ENCODE results near the gene MDFIC2.
"Not testable (repeated sequence)": the region's sequence is repeated elsewhere in the genome, so short reads cannot be mapped to it uniquely, and the experiment has no call there.

MDFIC2 gene

DNA sequence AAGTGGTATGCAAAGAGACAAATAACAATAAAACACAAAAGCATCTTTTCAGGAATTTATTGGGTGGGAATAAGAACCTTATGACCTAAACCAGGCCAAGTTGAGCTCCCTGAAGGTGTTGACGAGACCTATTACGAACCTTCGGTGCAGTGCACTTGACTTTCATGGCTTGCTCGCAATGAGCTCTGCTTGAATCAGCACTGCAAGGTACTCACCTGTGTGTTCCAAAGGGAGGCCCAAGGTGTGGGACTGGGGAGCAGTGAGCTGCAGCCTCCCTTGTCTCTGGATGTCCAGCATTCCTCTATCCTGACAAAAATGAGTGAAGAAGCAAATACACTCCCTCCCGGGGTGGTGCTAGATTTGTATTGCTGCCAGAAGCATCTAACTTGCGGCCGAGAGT, at the start of gene MDFIC2:
TSS of gene MDFIC2 (minus strand) at position 303 of the 400 bp plus-strand sequence. CDS start 665 bp downstream, outside the sequence.
- no peak for DNase-seq (ENCODE audit: low read depth in 2 of 3, low spot score in 1 of 3)

DNA sequence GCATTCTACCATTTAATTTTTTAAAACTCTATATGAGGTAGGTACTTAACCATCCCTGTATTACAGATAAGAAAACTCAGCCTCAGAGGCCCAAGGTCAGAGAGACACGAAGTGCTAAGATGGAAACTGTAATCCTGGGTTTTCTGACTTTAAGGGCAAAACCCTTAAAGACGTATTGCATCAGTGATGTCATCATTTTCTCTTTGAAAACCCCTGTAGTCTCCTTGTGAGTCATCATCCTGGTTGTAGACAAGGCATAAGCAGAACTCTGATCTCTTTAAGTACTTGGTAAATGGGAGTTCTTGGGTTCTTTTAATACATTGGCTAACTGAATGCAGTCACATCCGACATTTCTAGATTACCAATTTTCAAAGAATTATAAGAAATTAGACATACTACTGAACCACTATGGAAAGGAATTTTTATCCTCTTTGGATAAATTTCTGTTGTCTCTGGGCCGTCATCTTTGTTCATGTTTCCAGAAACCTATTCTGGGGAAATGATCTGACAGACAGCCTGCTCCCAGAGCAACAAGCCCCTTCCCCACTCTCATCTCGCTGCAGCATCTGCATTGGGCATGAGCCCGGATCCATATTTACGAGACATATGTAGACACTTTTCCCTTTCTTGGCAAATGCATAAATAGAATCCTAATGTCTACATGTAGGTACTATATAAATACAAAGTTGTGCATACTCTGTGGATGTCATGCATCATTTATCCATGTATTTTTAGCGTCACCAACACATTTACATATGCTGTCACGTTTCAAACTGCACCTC, 48.7 kb upstream of the MDFIC2 start:
- no peak for DNase-seq (ENCODE audit: low read depth in 2 of 3, low spot score in 1 of 3)

DNA sequence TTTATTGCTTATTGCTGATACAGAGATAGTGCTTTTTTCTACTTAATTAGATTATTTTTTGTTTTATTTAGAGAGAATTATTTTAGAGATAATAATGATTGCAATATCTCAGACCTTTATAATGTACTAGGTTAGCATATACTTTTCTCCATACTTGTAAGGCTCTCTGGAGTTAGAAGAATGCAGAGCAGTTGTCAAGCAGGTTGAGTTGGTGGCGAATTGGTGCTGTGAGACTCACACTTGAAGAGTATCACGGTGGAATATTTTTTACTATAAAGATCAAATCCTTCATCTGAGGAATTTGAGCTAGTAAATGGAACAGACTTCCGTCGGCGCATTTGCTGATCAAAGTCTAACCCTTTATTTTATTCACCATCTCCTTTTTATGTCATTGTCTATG, 47.3 kb upstream of the MDFIC2 start:
- no peak for DNase-seq (ENCODE audit: low read depth in 2 of 3, low spot score in 1 of 3)

- peak in 1 of 3 donors; percentile 21 for DNase-seq (ENCODE audit: low read depth in 2 of 3, low spot score in 1 of 3)
Measured at GRCh38 chr3:70358978-70359580, 46.6 kb upstream of the MDFIC2 start.

- DNase-seq (ENCODE audit: low read depth in 2 of 3, low spot score in 1 of 3): no peak
Measured at GRCh38 chr3:70352215-70352614, 39.8 kb upstream of the MDFIC2 start.

DNA sequence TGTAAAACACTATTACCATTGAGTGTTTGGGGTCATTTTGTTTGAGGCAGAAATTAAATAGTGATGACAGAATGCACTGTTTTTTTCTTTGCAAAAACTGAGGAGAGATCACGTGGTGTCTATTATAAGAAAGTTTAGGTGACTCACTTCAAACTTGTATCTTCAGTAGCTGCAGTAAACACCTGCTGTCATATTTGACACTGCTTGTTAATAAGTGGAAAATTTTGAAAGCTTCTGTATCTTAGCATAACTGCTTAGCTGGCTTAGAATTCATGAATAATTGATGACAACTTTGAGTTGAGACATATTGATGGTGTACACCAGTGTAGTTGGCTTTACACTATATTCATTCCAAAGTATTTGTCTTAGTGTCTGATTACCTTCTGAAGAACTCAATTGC, 29.7 kb upstream of the MDFIC2 start:
- DNase-seq (ENCODE audit: low read depth in 2 of 3, low spot score in 1 of 3): no peak

DNA sequence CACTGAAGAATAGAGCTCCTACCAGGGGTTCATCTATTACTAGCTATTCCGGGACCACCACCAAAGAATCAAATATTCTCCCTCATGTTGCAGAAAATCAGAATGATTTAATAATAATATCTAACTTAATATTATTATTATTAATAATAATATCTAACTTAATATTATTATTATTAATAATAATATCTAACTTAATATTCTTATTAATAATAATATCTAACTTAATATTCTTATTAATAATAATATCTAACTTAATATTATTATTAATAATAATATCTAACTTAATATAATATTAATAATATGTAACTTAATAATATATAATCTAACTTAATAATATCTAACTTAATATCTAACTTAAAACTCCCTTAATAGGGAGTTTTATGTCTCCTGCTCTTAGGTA, 24.4 kb upstream of the MDFIC2 start:
- not testable (repeated sequence) for DNase-seq (ENCODE audit: low read depth in 2 of 3, low spot score in 1 of 3)

DNA sequence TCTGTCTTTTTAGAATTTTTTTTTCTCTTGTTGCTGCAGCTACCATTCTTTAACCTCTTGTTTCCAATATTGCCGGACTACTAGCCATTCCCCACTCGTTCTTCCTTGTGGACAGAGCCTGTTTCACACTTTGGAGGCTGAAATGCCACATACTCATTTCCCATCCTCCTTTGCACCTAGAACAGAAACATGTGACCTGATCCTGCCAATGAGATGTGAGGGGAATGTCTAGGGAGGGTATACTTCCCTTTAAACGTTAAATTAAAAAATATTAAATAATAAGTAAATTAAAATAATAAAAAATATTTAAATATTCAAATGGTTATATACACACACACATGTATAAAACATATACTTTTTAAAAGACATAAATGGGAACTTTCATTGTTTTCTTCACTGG, 20.6 kb upstream of the MDFIC2 start:
- DNase-seq (ENCODE audit: low read depth in 2 of 3, low spot score in 1 of 3): no peak

DNA sequence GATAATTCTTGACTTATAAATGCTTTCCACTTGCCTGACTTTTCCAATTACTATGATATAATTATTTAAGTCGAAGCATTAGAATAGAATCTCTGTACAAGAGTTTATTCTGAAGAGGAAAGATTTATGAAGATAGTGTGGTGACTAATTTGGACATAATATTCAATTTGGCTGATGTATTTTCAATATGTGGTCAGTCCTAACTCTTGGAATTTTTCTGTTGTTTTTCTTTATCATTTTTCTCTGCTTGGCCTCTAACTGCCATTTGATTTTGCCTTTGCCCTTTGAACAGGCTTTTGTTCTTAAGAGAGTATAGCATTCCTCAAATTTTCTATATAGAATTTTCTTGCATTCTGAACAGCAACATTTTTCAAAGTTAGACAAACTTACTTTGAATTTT, 2.6 kb upstream of the MDFIC2 start:
- no peak for DNase-seq (ENCODE audit: low read depth in 2 of 3, low spot score in 1 of 3)

DNA sequence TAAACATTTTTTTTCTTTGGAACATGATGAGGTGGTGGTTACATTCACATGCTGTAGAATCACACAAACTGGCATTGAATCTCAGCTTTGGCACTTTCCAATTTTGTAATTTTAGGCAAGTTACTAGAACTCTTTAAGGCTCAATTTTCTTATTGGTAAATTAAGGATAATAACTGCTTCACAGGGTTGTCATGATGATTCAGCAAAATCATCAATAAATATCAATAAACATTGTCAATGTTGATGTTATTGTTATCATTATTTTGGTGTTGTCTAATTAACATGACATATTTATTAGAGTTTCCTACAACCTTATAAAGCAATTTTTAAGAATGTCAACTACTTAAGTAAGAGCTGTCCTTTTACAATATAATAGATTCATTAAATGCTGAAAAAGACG, 1.6 kb downstream of the MDFIC2 start:
- DNase-seq (ENCODE audit: low read depth in 2 of 3, low spot score in 1 of 3): no peak

DNA sequence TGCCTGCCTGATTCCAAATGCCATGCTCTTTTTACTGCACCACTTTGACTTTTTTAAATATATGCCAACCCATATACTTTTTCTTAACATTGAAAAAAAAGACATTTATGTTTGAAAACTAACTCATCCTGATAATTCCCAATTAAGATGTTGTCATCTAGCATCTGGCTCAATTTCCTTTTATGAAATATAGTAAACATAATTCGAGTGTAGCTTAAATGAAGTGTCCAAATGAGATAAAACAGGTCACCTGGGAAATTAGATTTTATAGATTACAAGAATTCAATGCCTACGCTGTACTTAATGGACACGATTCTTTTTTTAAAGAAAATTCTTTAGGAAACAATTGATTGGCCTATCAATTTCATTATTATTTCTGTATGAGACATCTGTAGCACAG, 2.8 kb downstream of the MDFIC2 start:
- no peak for DNase-seq (ENCODE audit: low read depth in 2 of 3, low spot score in 1 of 3)

- no peak for DNase-seq (ENCODE audit: low read depth in 2 of 3, low spot score in 1 of 3)
Measured at GRCh38 chr3:70308760-70309159, 3.7 kb downstream of the MDFIC2 start.

DNA sequence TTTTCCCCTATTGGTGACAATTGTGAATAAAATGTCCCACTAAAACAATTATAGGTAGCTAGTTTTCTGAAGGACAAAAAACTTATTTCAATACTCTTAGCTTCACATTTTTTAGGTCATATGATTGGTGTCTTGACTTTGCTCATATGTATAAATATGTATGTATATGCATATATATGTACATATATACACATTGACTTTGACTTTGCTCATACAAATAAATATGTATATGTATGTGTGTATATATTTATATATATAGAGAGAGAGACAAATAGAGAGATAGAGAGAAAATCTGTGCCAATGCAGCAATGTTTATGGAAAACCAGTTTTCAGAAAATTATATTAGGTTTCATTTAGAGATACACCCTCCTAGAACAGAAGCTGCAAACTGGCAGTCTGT, 5.7 kb downstream of the MDFIC2 start:
- DNase-seq (ENCODE audit: low read depth in 2 of 3, low spot score in 1 of 3): no peak

DNA sequence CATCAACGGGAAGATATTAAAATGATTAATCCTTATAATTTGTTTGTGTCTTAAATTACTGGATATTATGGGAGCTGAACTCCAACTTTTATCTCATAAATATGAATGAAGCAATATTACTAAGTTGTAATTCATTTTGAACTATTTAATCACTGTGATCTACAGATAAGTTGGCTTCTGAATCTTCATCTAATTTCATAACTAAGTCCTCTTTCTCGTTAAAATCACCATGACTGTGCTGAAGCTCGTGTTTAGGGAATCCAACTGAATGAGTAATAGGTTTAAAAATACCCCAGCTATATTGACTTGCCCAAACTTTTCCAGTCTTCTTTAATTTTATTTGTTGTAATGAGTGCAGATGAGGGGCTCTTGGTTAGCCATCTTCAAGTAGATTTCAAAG, 14.1 kb downstream of the MDFIC2 start:
- DNase-seq (ENCODE audit: low read depth in 2 of 3, low spot score in 1 of 3): no peak

DNA sequence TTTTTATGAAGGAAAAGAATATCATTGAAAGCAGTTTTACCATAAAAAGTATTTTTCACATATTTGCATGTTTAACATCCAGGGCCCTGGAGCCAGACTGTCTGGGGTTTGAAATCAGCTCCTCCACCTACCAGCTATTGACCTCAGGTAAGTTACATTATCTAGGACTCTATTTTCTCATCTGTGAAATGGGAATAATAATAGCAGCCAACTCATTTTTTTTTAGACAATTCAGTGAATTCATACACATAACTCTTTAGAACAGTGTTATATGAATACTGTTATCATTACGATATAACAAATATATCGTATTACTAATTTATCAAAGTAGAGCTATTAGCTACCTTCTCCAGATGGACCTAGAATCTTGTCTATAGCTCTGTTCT, 21.3 kb downstream of the MDFIC2 start:
- no peak for DNase-seq (ENCODE audit: low read depth in 2 of 3, low spot score in 1 of 3)

DNA sequence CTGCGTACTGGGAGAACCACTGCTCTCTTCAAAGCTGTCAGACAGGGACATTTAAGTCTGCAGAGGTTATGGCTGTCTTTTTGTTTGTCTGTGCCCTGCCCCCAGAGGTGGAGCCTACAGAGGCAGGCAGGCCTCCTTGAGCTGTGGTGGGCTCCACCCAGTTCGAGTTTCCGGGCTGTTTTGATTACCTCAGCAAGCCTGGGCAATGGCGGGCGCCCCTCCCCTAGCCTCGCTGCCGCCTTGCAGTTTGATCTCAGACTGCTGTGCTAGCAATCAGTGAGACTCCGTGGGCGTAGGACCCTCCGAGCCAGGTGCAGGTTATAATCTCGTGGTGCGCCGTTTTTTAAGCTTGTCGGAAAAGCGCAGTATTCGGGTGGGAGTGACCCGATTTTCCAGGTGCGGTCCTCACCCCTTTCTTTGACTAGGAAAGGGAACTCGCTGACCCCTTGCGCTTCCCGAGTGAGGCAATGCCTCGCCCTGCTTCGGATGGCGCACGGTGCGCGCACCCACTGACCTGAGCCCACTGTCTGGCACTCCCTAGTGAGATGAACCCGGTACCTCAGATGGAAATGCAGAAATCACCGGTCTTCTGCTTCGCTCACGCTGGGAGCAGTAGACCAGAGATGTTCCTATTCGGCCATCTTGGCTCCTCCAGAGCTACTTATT, 21.9 kb downstream of the MDFIC2 start:
- not testable (repeated sequence) for DNase-seq (ENCODE audit: low read depth in 2 of 3, low spot score in 1 of 3)

- DNase-seq (ENCODE audit: low read depth in 2 of 3, low spot score in 1 of 3): no peak
Measured at GRCh38 chr3:70281663-70282062, 30.8 kb downstream of the MDFIC2 start.

GRCh38 chr3:70277304-70277703, 35.1 kb downstream of the MDFIC2 start:
- no peak for DNase-seq (ENCODE audit: low read depth in 2 of 3, low spot score in 1 of 3)

DNA sequence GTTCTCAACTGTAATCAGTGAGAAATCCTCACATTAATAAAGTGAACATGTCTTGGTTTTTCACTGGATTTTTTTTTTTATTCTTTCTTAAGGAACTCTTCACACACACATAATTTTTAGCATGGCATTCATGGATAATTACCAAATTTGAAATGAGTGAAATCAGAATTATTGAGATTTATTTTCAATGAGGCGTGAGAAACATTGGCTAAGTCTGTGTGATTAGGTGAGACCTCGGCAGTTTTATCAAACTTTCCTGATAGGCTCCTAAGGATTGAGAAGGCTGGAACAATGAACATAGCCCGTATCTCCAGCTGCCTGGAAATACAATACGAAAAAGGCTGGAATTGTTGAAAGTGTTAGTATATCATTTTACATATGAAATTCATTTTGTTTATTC, 35.5 kb downstream of the MDFIC2 start:
- no peak for DNase-seq (ENCODE audit: low read depth in 2 of 3, low spot score in 1 of 3)

DNA sequence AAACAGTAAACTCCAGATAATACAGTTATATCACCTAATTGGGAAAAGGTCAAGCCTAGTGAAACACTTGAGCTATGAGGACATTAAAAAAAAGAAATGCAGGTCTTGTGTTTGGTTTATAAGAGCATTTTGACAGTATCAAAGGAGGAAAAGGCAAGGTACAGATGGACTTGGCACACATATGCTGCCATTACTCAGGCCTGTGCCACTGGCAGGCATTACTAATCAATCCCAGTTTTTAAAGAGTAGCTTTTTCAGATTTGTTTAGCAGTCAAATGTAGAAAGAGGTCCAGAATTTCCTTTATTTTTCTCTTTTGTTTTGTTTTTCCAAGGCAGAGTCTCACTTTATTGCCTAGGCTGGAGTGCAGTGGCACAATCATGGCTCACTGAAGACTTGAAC, 38.9 kb downstream of the MDFIC2 start:
- DNase-seq (ENCODE audit: low read depth in 2 of 3, low spot score in 1 of 3): no peak

GRCh38 chr3:70272798-70273197, 39.6 kb downstream of the MDFIC2 start:
- no peak for DNase-seq (ENCODE audit: low read depth in 2 of 3, low spot score in 1 of 3)

DNA sequence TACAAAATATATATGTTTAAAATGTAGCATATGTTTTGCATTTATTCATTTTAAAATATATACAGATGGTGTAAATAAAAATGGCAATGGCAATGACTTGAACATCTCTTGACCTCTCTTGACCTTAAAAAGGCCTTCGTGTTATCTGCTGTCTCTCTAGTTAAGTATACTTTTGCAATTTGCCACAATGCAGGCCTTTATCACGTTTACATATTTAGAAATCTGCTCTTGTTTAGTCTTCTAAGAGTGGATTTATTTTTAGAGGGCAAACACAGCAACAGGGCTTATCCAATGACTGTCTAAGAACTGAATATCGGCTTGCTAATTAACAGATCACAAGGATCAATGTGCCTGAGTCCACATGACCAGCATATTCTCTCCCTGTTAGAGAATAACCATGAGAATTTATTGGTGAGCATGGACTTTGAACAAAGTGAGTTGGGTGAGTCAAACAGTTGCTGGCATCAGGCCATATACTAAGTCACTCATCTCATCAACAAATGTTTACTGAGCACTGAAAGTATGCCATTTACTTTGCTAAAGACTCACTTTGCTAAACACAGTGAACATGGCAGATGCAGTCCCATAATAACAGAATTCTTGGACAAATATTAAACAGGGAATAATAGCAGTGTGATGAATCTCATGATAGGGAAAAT, 48.2 kb downstream of the MDFIC2 start:
- DNase-seq (ENCODE audit: low read depth in 2 of 3, low spot score in 1 of 3): no peak

Measured in stimulated activated CD4-positive, alpha-beta T cell treated with anti-CD3 and anti-CD28 coated beads, Interleukin-12 subunit alpha, Interleukin-12 subunit beta, amount 100 ng/mL, for 48 hours (primary cell).